HG02763 (cell line): ENCODE measurements around the gene MORF4L2.

Experiments used
- ATAC-seq: cut with Tn5 transposase; IDR thresholded peaks from one replicate; pipeline ENCODE4 v1.9.1; 2021; ENCODE audit warnings: mild to moderate bottlenecking, moderate library complexity; ENCODE audit not compliant: unreplicated experiment

MORF4L2 gene

DNA sequence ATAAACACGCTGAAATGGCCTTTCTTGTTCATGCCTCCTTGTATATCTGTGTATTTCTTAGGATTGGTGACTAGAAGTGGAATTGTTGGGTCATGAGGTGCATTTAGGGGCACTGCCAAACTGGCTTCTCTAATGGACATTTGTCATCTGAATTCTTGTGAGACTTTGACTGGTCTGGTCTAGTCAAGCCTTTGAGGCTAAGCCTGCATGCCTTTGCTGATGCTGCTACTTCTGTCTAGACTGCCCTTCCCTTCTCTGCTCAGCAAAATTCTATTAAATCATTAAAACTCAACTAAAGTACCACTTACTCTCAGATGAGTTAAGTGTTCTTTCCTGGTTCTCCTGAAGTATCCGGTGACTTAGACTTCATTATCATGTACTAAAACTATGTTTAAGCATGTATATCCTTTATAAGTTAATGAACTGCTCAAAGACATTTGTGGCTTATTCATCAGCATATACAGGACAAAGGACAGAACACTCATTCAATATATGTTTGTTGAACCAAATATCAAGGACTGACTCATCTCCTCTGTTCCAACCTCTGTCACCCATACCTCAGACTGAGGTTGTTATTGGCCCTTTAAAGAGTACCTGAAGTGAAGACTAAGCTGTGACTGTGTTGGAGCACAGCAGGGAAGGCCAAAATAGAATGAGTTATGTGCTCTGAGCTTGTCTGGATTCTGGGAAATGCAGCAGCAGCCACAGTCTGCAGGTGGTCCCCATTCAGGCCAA is 48.7 kb downstream of the MORF4L2 start:
- ATAC-seq = no peak

DNA sequence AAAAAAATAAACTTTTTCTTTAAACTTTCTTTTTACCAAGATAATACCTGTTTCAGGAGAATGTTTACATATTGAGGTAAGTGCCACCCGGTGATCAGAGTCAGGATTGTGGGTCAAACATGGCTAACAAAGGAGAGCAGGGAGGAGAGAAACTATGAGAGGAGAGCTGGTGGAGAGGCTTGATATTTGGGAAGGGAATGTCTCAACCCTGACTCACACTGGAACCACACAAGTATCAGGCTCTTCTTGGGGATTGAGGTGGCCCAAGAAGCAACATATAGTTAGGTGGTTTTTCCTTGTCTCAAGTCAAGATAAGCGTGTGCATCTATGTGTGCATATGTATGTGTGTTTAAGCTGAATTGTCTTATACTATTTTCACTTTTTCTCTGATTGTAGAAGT is 51.1 kb downstream of the MORF4L2 start:
- ATAC-seq = no peak

DNA sequence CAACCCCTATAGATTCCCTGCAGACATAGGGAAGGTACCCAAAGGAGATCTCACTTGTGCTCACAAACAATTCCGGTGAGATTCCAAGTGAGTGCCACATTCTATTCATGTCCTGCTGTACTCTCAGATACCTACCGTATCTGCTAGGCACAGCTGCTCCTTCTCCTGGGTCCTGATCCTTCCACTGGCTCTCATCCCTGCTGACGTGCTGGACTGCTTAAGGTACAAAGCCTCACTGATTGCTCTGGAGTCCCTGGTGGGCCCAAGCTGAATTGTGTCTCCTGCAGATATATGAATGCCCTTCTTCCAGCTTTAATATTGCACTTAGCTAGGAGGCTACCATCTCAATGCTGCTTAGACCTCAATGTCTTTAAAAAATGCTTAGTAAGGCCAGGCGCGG is 55.4 kb downstream of the MORF4L2 start:
- ATAC-seq = no peak

- no peak for ATAC-seq
Measured at GRCh38 chrX:103630171-103630511, 56.4 kb downstream of the MORF4L2 start.

- ATAC-seq = peak; percentile 38
Measured at GRCh38 chrX:103629318-103630170, 57.0 kb downstream of the MORF4L2 start.

DNA sequence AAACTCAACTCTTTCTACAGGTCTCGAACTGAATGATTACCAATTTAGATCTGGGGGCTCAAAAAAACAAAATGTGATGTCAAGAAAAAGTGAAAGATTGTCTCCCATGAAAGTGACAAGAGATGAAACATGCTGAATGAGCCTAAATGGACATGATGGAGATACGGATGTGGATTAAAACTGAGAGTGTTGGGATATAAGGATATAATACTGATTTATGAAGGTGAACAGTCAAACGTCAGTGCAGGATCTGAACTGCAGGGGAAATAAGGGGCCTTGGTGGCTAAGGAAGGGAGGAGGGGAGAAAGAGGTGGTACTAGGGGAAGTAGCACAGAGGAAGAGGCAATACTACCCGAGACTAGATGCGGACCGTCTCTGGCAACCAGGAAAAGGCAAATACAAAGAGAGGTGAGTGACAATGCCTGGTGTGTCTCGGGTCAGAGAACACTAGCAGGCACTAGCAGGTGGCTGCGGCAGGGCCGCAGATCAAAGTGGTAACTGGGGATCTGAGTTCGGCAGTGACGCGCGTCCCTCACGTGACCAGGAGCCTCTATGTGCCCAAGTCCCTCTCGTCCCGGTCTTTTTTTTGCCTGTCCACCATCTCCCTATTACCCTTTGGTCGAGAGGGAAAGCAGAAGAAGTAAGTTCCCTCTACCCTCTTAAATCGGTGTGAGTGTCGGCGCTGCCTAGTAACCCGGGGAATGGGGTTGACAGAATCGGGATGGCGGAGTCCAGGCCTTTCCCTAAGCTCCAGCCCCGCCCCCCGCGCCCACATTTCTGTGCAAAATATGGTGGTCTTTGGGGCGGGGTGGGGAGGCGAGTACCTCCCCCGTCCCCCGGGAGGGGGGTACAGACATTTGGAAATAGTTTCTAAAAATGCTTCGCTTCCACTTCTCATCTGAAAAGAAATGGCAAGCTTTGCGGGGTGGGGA is 57.8 kb downstream of the MORF4L2 start, which contains the start of gene TCEAL1:
TSS of gene TCEAL1 (plus strand) at position 590 of the 932 bp plus-strand sequence. CDS start 942 bp downstream, outside the sequence.
- peak; percentile 59 for ATAC-seq

DNA sequence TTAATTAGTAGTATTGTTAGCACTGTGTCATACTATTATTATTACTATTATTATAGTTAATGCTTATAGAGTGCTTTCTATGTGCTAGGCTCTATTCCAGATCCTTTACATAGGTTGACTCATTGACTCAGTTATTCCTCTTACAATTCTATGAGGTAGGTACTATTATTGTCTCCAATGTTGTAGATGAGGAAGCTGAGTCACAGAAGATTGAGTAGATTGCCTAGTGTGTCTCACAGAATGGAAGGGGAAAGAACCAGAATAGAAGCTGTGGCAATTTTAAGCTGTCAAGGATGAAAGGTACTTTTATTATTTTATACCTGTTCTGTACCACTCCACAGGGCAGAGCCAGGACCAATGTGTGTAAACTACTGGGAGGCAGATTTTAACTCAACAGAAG is 59.6 kb downstream of the MORF4L2 start:
- no peak for ATAC-seq
